HL-60 (cell line): ENCODE measurements around the gene R3HDM2.

Source experiments
- GABPA ChIP-seq: IDR thresholded peaks from 2 replicates; pipeline ENCODE4 v1.6.1; 2012; ENCODE audit warnings: low read depth
- POLR2AphosphoS5 ChIP-seq: IDR thresholded peaks from 2 replicates; pipeline ENCODE4 v1.6.1; 2012; ENCODE audit warnings: low read depth
- REST ChIP-seq: IDR thresholded peaks from 2 replicates; pipeline ENCODE4 v1.6.1; 2012; ENCODE audit warnings: low read depth; ENCODE audit not compliant: insufficient replicate concordance
- TF ChIP-seq, protein P1 (sequence below): IDR thresholded peaks from one replicate; pipeline ENCODE4 v1.5.1; 2011; ENCODE audit warnings: low read length, control low read depth, inconsistent platforms; ENCODE audit not compliant: insufficient read depth

DNA sequence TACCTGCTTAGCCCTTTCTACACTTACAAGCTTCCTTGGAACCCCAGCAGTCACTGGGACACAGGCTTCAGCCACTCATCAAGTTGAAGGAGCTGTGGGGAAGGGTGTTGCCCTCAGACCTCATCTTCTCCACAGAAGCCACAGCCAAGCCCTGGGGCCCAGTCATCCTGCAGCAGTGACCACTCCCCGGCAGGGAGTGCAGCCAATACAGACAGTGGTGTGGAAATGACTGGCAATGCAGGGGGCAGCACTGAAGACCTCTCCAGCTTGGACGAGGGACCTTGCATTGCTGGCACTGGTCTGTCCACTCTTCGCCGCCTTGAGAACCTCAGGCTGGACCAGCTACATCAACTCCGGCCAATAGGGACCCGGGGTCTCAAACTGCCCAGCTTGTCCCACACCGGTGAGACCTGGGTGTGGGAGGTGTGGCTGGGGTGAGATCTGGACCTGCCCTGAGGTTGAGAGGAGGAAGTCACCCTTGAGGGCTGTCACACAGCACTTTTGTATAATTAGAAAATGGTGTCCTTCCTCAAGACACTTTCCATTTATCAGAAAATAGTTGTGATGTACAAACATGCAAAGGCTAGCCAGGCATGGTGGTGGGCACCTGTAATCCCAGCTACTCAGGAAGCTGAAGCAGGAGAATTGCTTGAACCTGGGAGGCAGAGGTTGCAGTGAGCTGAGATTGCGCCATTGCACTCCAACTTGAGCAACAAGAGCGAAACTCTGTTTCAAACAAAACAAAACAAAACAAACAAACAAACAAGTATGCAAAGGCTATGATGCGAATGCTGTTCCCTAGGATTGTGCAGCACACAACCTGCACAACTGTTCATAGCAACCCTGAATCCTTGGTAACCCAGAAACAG, 38.7 kb upstream of the R3HDM2 start:
- TF ChIP-seq, protein P1, sequence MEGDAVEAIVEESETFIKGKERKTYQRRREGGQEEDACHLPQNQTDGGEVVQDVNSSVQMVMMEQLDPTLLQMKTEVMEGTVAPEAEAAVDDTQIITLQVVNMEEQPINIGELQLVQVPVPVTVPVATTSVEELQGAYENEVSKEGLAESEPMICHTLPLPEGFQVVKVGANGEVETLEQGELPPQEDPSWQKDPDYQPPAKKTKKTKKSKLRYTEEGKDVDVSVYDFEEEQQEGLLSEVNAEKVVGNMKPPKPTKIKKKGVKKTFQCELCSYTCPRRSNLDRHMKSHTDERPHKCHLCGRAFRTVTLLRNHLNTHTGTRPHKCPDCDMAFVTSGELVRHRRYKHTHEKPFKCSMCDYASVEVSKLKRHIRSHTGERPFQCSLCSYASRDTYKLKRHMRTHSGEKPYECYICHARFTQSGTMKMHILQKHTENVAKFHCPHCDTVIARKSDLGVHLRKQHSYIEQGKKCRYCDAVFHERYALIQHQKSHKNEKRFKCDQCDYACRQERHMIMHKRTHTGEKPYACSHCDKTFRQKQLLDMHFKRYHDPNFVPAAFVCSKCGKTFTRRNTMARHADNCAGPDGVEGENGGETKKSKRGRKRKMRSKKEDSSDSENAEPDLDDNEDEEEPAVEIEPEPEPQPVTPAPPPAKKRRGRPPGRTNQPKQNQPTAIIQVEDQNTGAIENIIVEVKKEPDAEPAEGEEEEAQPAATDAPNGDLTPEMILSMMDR = no peak
- TF ChIP-seq POLR2AphosphoS5 (no peak), REST (no peak), GABPA (no peak)
